HL-60/S4 treated with retinoic acid at 250 ng/mL for 4 days and 3 days (cell line): ENCODE data around the gene RASSF8.

Experiments used
- in situ Hi-C: fragments of 300-500 bp; cut with MboI; formaldehyde crosslinking; loops from 2 replicates; pipeline ENCODE4 v1.7.0; 2022; ENCODE audit warnings: low sequenced_read_pairs

The RASSF8 gene

DNA sequence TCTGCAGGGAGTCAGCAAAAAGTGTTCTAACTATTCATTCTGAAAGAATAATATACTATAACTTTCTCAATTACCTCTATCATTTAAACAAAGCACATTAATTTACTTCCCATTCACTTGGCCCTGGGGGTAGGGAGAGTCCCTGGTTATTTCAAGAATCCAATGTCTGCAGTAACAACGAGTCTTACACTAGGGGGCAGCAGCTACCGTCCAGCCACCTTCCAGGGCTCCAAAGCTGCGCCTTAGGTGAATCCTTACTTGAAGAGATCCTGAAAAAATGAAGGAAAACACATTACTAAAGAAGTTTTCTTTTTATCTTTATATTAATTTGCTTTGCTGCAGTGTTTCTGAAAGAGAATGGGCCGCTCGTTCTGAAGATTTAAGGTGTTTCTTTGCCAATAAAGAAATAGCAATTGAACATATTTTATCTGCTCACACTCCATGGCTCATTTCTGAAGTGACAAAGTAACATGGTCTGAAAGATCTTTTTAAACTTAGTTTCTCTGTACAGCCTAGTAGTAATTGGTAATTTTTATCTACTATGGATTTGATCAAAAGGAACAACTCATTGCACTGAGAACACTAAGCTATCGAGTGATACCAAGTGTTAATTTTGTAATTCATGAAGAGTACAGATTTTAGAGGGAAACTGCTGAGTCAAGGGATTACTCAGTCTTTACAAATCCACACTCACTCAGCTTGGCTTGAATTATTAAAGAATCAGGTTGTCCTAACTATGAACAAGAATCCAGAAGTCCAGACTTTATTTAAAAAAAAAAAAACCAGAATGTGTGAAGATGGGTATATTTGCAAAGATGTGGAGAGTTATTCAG lies 138.8 kb downstream of the RASSF8 start:
- in situ Hi-C loops, result no loop called here

DNA sequence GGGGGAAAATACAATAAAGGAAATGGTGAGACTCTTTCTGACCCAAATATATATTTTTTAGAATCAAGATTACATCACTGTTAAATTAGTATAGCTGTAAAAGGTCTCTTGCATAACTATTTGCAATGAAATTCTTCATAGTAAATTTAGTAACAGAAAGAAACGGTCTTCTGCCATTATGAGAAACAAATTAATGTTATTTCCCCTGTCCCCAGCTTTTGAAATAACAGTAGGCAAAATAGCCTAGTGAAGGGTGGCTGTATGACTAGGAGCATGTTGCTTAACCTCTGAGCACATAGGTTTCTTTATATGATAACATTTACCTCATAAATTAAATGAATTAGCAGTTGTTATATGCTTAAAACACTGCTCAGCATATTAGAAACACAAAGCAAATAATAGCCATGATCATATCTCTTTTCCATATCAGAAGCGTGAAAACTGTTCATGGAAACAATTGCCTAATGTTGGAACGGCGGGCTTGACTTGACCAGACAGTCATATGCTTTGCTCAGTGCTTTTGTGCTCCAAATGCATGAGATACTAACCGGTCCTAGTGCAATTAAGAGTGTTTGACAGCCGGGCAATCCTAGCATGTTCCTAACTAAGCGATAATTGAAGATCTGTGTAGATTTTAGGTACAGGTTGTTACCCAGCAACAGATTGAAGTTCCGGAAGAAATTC lies 142.3 kb downstream of the RASSF8 start:
- in situ Hi-C loops, result no loop called here

DNA sequence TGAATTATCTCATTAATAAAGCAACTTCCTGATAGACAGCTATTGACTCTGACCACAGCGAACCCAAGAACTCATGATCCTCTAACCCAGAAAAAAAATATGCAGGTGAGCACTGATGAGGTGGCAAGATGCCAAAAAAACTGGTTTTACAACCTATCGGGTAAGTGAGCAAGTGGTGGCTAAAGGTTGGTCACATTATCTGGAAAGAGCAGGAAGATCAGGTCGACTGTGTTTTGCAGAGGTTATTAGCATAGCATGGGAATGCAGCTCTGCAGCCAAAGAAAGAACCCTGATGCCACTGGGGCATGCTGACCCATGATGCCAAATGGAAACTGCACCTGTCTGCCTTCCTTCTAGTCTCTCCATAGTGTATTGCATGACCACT lies 142.9 kb downstream of the RASSF8 start:
- in situ Hi-C loops, result no loop called here

DNA sequence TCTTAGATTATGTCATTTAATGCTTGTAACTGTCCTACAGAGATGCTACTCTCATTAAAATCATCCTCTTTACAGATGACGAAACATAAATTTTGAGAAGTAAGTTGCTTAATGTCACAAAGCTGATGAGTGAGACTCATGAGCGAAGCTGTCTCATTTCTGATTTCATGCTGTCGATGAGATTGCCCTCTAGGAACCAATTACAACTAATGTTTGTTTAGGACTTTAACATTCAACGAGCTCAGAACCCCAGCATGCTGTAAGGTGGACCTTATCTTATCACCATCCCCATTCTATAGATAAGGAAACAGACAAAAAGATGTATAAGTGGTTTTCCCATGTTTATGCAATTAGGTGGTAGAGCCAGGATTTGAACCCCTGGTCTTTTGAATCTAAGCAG lies 143.3 kb downstream of the RASSF8 start:
- in situ Hi-C loops, result no loop called here

GRCh38 chr12:26102953-26103352 lies 144.5 kb downstream of the RASSF8 start:
- in situ Hi-C loops, result no loop called here

DNA sequence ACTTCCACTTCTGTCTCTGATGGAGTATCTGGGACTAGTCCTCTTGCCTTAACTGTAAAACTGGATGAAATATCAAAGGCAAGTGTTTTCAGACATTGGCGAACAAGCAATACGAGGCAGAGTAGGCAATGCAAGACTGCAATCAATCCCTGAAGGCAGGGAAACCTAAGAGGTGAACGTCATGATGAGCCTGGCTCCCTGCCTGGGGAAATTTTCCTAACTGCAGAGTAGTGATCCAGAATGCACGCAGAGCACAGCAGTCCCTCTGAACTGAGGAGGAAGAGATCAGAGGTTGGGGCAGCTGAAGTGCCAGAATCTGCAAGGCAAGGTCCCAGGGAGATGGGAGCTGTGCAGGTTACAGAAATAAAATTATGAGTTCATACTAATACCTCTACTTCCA lies 147.9 kb downstream of the RASSF8 start:
- in situ Hi-C loops, result no loop called here

DNA sequence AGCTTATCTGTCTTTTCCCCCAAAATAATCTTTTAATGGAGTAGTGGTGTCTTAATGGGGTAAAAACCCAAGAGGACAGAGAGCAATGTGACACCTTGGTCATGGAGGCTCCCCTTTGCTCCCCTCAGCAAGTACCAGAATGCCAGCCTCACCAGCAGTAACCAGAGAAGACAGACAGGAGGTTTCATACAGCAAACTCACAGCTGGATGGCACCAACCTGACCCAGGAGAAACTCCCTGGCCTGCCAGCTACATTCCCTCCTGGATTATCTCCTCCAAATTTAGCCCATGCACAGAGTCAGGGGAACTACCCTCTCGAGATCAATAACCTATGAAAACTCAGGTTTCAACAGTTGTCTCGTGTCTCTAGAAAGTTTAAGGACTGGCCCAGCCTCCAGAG lies 150.4 kb downstream of the RASSF8 start:
- in situ Hi-C loops, result no loop called here

DNA sequence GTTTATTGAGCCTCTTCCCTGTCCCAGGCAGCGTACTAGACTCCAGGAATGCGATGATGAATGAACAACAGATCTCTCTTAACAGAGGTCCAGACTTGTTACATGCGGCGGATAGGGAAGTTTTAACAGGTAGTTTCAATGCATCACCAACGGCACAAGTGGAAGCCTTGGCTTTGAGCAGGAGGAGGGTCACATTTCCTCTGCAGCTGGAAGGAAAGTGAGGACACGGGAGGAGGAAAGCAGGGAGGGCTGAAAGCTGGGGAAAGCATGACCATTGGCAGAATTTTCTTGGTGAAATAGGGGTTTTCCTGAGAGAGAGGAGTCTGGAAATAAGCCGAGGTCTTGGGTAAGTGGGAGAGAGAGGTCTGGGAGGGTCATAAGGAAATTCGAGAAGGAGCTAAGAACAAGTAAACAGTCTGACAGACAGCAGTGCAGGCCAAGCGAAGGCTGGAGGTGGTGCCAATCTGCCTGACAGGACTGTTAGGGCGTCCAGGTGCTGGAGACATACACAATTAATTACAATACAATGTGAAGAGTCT lies 150.9 kb downstream of the RASSF8 start:
- in situ Hi-C loops, result no loop called here

- in situ Hi-C loops, result no loop called here
These were observed 153.8 kb downstream of the RASSF8 start for GRCh38 chr12:26112232-26112631.

DNA sequence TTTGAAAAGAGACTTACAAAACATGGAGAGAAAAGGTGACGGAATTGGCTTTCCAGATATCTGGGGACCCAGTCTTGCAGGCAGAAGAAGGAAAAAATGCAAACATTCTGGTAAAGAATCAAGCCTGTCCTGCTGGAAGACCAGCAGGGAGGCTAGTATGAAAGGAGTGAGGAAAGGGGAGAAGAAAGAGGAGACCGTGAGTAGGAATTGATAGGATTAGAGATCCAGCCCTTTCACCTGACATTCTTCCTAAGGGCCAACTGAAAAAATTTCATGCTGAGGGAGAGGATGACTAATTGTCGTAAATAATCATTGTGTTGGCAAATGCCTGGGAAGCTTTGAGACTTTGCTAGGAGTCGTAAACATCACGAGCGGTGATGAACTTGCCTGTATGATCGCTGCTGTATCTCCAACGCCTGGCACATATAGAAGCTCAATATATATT lies 154.2 kb downstream of the RASSF8 start:
- in situ Hi-C loops, result no loop called here

- in situ Hi-C loops, result no loop called here
These were observed 154.7 kb downstream of the RASSF8 start for GRCh38 chr12:26113181-26113654.

- in situ Hi-C loops, result no loop called here
These were observed 155.6 kb downstream of the RASSF8 start for GRCh38 chr12:26113853-26114719.

- in situ Hi-C loops, result no loop called here
These were observed 156.4 kb downstream of the RASSF8 start for GRCh38 chr12:26114720-26115401.

- in situ Hi-C loops, result no loop called here
These were observed 158.6 kb downstream of the RASSF8 start for GRCh38 chr12:26116829-26117715.

DNA sequence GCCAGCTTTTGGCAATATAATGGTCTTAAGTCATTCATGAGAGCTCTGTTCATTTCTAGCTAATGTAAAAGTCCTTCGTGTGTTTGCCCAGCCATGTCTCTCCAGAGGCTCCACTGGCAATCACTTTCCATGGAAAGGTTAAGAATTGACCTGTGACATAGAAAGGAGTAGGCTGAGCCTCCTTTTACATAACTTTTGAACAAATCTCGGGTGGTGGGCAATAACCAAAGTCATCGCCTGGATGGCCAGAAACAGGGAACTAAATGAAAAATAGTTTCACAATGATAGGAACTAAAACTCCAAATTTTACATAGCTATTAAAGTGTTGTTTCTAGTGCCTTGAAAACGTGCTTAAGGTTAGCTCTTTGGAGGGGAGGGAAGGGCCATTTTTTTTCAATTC lies 159.8 kb downstream of the RASSF8 start:
- in situ Hi-C loops, result no loop called here

DNA sequence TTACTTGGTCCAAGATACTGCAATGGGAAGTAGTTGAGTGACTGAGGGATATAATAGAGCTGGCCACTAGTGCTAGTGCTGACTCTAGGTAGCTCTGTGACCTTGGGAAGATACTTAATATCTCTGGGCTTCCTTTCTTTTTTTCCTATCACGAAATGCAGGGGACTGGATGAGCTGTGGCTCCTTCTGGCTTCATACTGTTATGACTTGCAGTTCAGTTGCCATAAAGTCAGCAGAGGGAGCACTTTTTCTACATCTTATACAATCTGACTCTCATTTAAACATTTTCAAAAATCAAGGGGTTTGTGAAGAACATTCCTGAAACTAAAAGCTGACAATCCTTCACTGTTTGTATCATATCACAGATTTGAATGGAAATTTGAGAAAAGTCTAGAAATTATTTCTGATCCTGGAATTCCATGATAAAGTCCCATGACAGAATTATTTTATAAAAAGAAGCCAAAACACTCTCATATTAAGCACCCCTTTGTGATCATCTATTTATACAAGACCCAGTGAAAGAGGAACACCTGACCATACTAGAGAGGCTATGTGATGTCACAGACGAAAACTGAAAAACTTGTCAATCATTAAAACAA lies 161.0 kb downstream of the RASSF8 start:
- in situ Hi-C loops, result no loop called here

DNA sequence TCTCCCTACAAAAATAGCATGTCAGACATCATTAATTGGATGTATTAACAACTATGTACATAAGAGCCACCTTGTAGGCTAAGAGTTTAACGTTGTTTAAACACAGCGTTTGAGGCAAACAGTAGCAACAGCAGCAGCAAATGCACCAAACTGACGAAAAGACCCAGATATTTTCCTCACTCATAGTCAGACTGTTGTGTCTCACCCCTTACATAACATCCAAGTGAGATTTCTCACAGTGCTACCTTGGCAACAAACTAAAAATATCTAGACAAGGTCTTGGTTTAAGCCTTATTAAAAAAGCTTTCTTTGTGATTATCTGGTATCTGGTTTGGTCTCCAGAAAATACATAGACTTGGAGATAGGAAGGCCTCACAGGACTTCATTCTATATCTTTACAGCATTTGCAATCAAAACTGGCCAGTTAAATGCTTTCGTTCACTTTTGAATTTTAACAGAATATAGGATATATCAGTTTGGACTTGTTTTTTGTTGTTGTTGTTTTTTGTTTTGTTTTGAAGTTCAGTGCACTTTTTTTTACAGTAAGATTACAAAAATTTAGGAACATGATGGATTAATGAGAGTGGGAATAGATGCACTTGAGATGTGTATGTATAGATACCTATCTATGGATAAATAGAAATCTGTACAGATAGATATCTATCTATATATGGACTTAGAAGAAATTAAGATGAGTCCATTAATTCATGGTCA lies 162.2 kb downstream of the RASSF8 start:
- in situ Hi-C loops, result no loop called here

- in situ Hi-C loops, result no loop called here
These were observed 163.0 kb downstream of the RASSF8 start for GRCh38 chr12:26121323-26122060.
